ENCODE measurements around the gene ACRBP.

- TF ChIP-seq POLR2A (IDR thresholded peaks at IDR 0.05; ENCODE audit: low read depth) (no peak), CTCF (IDR thresholded peaks at IDR 0.05) (no peak), POLR2AphosphoS5 (IDR thresholded peaks at IDR 0.05) (no peak)
Measured at GRCh38 chr12:6615802-6616201, 31.4 kb downstream of the ACRBP start.

Measured in esophagus muscularis mucosa (tissue), 3 donors.